Stimulated activated CD8-positive, alpha-beta memory T cell treated with anti-CD3 and anti-CD28 coated beads, Interleukin-12 subunit alpha, Interleukin-12 subunit beta, amount 100 ng/mL, for 4 hours (primary cell): ENCODE measurements around the gene NOD2.

Source experiments
- DNase-seq: peaks from one replicate; pipeline ENCODE4 v3.0.0-alpha.2; 2020; ENCODE audit warnings: low read depth

Gene NOD2

DNA sequence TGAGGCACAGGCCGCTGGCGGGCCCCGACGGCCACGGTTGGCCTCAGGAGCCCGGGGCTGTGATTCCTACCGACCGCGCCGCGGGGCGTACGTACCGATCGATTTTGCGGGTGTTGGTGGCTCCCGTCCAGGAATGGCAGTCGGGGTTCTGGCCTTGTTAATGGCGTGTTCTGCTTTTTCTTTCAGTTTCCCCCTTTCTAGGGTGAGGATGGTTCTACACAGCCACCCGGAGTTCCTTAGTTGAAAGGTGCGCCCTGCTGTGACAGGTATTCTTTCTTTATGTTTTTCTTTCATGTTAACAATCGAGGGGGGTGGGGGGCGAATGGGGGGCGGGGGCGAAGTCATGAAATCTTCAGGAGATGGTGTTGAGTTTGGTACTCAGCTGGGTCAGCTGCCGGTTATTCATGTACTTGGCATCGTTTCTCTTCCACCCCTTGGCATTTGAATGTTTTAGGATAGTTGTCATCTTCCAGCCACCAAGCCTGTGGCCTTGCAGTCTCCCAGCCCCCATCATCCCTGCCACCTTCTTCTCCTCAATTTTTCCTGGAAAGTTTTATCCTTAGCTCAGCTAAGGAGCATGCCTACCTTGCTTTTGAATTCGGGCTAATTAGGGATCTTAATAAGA lies 49.3 kb downstream of the NOD2 start:
- DNase-seq, result peak; percentile 29

- no peak for DNase-seq
Observed at GRCh38 chr16:50743581-50744225, 50.3 kb downstream of the NOD2 start.

DNA sequence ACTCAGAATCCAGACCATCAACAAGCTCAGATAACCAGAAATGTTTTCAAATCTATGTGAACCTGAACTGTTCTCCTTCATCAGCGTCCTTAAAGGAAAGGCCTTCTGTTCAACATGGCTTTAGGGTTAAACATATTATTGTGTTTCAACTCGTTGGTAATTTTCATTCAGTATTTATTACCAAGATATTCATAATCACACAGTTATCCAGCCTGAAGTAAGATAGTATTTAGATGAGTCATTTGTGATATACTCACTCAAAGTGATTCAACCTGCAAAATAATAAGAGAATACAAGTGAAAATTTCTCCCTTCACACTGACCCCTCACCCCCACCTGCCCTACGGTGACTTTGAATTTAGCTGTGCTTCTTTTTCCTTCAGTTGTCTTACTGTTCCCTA lies 51.5 kb downstream of the NOD2 start:
- DNase-seq, result no peak

- DNase-seq, result no peak
Observed at GRCh38 chr16:50745940-50746339, 52.5 kb downstream of the NOD2 start.

GRCh38 chr16:50747207-50747956 lies 54.0 kb downstream of the NOD2 start:
- DNase-seq, result no peak

DNA sequence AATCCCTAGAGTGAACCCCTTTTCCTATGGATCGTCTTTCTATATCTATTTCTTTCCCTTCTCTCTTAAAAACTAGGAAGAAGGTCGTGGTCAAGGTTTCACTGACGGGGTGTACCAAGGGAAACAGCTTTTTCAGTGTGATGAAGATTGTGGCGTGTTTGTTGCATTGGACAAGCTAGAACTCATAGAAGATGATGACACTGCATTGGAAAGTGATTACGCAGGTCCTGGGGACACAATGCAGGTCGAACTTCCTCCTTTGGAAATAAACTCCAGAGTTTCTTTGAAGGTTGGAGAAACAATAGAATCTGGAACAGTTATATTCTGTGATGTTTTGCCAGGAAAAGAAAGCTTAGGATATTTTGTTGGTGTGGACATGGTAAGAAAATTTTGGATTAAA lies 58.1 kb downstream of the NOD2 start:
- no peak for DNase-seq

DNA sequence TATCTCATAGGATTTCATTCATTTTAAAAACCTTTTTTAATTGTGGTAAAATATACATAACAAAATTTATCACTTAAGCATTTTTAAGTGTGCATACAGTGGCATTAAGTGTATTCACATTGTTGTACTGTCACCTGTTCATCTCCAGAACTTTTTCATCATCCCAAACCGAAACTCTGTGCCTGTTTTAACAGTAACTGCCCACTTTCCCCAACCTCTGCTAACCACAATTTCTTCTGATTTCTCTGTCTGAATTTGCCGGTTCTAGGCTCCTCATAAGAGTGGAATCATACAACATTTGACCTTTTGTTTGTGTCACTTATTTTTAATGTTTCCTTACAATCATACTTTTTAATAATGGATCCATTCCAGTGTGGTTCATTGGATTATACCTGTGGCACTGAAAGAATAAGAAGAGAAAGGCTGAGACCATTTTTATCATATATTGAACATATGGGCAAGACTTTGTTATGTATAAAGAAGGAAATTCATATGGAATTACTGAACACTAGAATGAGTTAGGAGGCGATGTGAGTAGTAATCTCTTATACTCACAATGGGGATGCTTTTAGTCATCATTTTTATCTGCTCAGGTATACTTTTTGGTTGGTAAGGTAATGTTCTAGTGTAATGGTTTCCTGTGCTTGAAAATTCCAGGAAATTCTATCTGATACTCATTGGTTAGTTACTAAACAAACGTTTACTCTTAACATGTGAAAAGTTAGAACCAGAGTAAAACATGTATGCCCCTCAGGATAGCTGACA lies 59.2 kb downstream of the NOD2 start:
- DNase-seq, result no peak

DNA sequence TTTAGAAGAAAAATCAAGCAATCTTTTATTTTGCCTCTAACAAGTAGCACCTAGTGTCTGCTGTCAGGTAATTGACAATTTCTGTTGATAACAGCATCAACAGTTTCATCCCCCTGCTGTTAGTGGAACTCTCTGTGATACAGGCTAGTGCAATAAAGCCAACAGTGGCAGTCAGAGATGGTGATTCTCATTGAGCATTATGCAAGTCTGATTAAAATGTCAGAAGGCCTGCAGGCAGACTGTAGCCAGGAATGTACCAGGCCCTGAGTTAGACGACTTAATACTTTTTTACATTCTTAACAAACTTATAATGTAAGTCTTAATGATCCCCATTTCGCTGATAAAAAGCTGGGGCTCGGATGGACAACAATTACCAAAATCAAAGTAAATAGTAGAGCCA lies 63.1 kb downstream of the NOD2 start:
- no peak for DNase-seq

- DNase-seq, result no peak
Observed at GRCh38 chr16:50761267-50761666, 67.9 kb downstream of the NOD2 start.

- DNase-seq, result no peak
Observed at GRCh38 chr16:50762241-50762640, 68.8 kb downstream of the NOD2 start.

DNA sequence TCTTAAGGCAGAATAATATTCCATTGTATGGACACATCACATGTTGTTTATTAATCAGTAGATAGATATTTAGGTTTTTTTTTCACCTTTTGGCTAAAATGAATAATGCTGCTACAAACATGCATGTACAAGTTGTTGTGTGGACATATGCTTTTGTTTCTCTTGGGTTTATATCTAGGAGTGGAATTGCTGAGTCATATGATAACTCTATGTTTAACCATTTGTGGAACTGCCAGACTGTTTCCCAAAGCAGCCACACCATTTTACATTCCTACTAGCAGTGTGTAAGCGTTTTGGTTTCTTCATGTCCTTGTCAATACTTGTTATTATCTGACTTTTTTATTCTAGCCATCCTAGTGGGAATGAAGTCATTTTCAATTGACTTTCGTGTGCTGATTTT lies 69.8 kb downstream of the NOD2 start:
- no peak for DNase-seq

DNA sequence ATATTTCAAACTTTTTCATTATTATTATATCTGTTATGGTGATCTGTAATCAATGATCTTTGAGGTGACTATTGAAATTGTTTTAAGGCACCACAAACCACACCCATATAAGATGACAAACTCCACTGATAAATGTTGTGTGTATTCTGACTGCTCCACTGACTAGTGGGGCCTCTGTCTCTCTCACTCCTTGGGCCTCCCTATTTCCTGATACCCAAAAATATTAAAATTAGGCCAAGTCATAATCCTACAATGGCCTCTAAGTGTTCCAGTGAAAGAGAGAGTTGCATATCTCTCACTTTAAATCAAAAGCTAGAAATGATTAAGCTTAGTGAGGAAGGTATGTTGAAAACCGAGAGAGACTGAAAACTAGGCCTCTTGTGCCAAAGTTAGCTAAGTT lies 71.9 kb downstream of the NOD2 start:
- DNase-seq, result no peak

- DNase-seq, result no peak
Observed at GRCh38 chr16:50765861-50766260, 72.5 kb downstream of the NOD2 start.

DNA sequence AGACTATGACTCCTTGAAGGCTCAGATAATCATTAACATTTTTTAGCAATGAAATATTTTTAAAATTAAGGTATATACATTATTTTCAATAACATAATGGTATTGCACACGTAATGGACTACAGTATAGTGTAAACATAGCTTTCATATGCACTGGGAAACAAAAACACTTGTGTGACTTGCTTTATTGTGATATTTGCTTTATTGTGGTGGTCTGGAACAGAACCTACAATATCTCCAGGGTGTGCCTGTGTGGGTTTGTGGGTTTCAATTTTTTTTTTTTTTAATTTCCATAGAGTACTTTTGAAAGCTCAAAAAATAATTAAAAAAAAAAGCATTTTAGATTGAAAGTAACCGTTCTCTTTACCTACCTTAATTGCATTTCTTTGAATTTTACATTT lies 73.8 kb downstream of the NOD2 start:
- no peak for DNase-seq

DNA sequence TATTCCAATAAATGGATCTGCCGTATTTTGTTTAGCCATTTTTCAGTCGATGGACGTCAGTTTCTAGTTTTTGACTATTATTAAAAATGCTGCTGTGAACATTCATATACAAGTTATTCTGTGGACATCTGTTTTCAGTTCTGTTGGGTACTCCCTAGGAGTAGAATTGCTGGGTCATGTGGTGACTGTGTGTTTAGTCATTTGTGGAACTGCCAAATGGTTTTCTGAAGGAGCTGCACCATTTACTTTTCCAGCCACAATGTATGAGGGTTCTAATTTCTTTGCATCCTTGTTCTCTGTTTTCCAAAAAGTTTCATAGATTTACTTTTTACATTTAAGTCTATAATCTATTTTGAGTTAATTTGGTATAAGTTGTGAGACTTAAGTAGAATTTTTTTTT lies 78.0 kb downstream of the NOD2 start:
- no peak for DNase-seq

DNA sequence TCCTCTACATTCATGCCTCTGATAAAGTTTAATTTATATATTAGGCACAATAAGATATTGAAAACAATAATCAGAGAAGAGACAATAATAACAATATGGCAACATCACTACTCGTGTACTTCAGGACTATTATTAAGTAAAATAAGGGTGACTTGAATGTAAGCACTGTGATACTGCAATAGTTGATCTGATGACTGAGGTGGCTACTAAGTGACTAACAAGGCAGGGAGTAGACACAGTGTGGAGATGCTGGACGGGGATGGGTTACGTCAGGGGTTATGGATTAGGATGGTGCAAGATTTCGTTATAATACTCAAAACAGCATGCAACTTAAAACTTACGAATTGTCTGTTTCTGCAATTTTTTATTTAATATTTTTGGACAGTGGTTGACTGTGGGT lies 81.0 kb downstream of the NOD2 start:
- no peak for DNase-seq

GRCh38 chr16:50774960-50775359 lies 81.6 kb downstream of the NOD2 start:
- DNase-seq, result no peak

- DNase-seq, result no peak
Observed at GRCh38 chr16:50776037-50776436, 82.6 kb downstream of the NOD2 start.

GRCh38 chr16:50778284-50779163 lies 85.1 kb downstream of the NOD2 start:
- no peak for DNase-seq

DNA sequence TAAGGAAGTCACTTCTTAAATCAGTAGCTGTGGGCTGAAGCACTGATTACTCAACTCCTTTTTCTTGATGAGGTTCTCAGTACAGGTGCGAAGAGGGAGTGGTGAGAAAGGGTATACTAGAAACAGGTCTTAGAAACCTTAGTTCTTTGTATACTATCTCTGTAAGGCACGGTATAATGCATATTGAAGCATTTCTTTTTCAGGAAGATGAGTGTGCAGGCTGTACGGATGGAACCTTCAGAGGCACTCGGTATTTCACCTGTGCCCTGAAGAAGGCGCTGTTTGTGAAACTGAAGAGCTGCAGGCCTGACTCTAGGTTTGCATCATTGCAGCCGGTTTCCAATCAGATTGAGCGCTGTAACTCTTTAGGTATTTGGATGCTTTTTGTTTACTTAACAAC lies 87.6 kb downstream of the NOD2 start:
- no peak for DNase-seq

DNA sequence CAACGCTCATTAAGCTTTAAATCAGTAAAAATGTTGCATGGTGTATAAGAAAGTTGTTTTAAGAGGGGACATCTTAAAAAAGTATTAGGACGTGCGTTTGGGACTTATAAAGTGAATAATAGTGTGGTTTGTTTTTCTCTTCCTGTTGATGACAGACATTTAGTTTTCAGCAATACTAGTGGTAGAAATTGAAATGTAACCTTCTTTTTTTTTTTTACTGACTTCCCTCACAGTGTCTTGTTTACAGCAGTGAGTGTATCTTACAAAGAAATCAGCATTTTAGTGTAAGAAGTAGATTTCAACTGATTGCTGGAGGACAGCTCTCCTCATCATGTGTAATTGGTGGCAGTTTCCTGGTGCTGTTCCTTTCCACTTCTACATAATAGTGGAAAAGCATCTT lies 88.1 kb downstream of the NOD2 start:
- no peak for DNase-seq
